Keratinocyte (primary cell): ENCODE data around the gene RFXANK. TPM values are rescaled to one million over a fixed set of nuclear protein-coding genes. Genes with fewer than 3 reads are reported as not detected.

Source experiments
- DNase-seq: peaks from one replicate; pipeline ENCODE4 v3.0.0-alpha.2; 2011; ENCODE audit warnings: low read depth, missing footprints, low spot score
- FAIRE-seq: peaks from 2 replicates; lab custom pipeline; 2011; peaks lifted over from hg19 to GRCh38; lab: Jason Lieb, UNC
- H2AFZ ChIP-seq: 2 replicates; pipeline ENCODE4 v1.6.0; 2012; ENCODE audit warnings: low read length, control low read depth, inconsistent platforms; ENCODE audit not compliant: control insufficient read depth
- H3K27ac ChIP-seq: 2 replicates; pipeline ENCODE4 v1.5.1; 2011; ENCODE audit warnings: low read length; ENCODE audit not compliant: control insufficient read depth, insufficient read depth
- H3K27me3 ChIP-seq: 3 replicates; pipeline ENCODE4 v1.6.0; 2011; ENCODE audit warnings: low read length; ENCODE audit not compliant: control insufficient read depth, insufficient read depth; ENCODE audit errors: extremely low read depth
- H3K36me3 ChIP-seq, 2 experiments: 2 replicates in 1 of 2; 3 replicates in 1 of 2; pipeline ENCODE4 v1.5.1; 2011; ENCODE audit warnings: low read length in 2 of 2, mild to moderate bottlenecking in 1 of 2; ENCODE audit not compliant: control insufficient read depth in 2 of 2, insufficient read depth in 2 of 2; ENCODE audit errors: extremely low read depth in 1 of 2
- H3K4me1 ChIP-seq: 3 replicates; pipeline ENCODE4 v1.5.1; 2011; ENCODE audit warnings: low read length; ENCODE audit not compliant: control insufficient read depth, insufficient read depth; ENCODE audit errors: extremely low read depth
- H3K4me2 ChIP-seq: 3 replicates; pipeline ENCODE4 v1.6.0; 2011; ENCODE audit warnings: low read depth, low read length; ENCODE audit not compliant: control insufficient read depth, insufficient read depth; ENCODE audit errors: extremely low read depth
- H3K4me3 ChIP-seq, 3 experiments: fragments of 200-600 bp in 1 of 3; sonication (generic) in 1 of 3; 2 replicates in 2 of 3; 3 replicates in 1 of 3; pipeline ENCODE4 v1.5.1; 2011 to 2016; ENCODE audit warnings: low read length in 3 of 3, mild to moderate bottlenecking in 3 of 3, control low read depth in 2 of 3, inconsistent platforms in 1 of 3, low read depth in 1 of 3, mixed read lengths in 1 of 3, mixed run types in 1 of 3, moderate library complexity in 1 of 3; ENCODE audit not compliant: control insufficient read depth in 2 of 3, insufficient read depth in 2 of 3; ENCODE audit errors: extremely low read depth in 1 of 3
- H3K79me2 ChIP-seq: 2 replicates; pipeline ENCODE4 v1.6.0; 2012; ENCODE audit warnings: low read length; ENCODE audit not compliant: control insufficient read depth, insufficient read depth
- H3K9ac ChIP-seq: 3 replicates; pipeline ENCODE4 v1.6.0; 2011; ENCODE audit warnings: low read length; ENCODE audit not compliant: control insufficient read depth, insufficient read depth; ENCODE audit errors: extremely low read depth
- H3K9me1 ChIP-seq: 3 replicates; pipeline ENCODE4 v1.6.0; 2011; ENCODE audit warnings: low read length; ENCODE audit not compliant: control insufficient read depth, insufficient read depth; ENCODE audit errors: extremely low read depth
- H3K9me3 ChIP-seq: 2 replicates; pipeline ENCODE4 v1.5.1; 2012; ENCODE audit warnings: low read depth, low read length; ENCODE audit not compliant: control insufficient read depth
- H4K20me1 ChIP-seq: 3 replicates; pipeline ENCODE4 v1.6.0; 2011; ENCODE audit warnings: low read length; ENCODE audit not compliant: control insufficient read depth, insufficient read depth; ENCODE audit errors: extremely low read depth
- CTCF ChIP-seq, 3 experiments: IDR thresholded peaks in 1 of 3; conservative IDR thresholded peaks in 1 of 3; optimal IDR thresholded peaks in 1 of 3; 2 replicates in 2 of 3; 3 replicates in 1 of 3; pipeline versions ENCODE3 to v1.5.1; 2011; ENCODE audit warnings: low read length in 3 of 3, mild to moderate bottlenecking in 3 of 3, moderate library complexity in 2 of 3, control low read depth in 1 of 3, inconsistent platforms in 1 of 3; ENCODE audit not compliant: insufficient read depth in 2 of 3; ENCODE audit errors: extremely low read depth in 1 of 3
- EZH2 ChIP-seq: IDR thresholded peaks from one replicate; pipeline ENCODE4 v1.6.1; 2012; ENCODE audit warnings: inconsistent platforms, mild to moderate bottlenecking, low read length, moderate library complexity
- dilution Hi-C: fragments of 300-500 bp; cut with MboI; formaldehyde crosslinking; loops from one replicate; pipeline ENCODE4 v1.7.0; 2020; ENCODE audit warnings: low sequenced_read_pairs; ENCODE audit not compliant: extremely low pct_ligation_motif_present
- polyA plus RNA-seq, 5 experiments: library from polyadenylated mRNA; depleted of rRNA in 3 of 5; stranded (reverse) in 3 of 5; stranded (forward) in 1 of 5; unstranded in 1 of 5; fragments of >200 nt; gene quantifications; 1 replicate in 1 of 5; 2 replicates in 3 of 5; 3 replicates in 1 of 5; pipeline versions ENCODE4 v1.2.1 to v1.2.3, GENCODE V29; 2011 to 2012; ENCODE audit warnings: missing spikeins in 2 of 5, low read depth in 1 of 5, low replicate concordance in 1 of 5

Gene RFXANK
- polyA plus RNA-seq, 1 donor (not counting 4 experiments of a cell fraction or from before 2014, with no cell fraction given), result 49.0 TPM

GRCh38 chr19:19170053-19170872 lies 21.8 kb upstream of the RFXANK start, which contains the start of gene MEF2B:
TSS of gene MEF2B (minus strand) at chr19:19170263. CDS start at chr19:19150735, 19,528 bp downstream.
- Histone ChIP-seq H3K9me1 (no peaks in the 10 kb centered on the region), H3K4me2 (peak within 1 kb of the TSS; percentile 62), H4K20me1 (peaks cover 5% of the 10 kb centered on the region), H3K36me3 (no peaks in the 10 kb centered on the region), H3K79me2 (no peaks in the 10 kb centered on the region), H3K27me3 (no peaks in the 10 kb centered on the region), H3K9me3 (no peaks in the 10 kb centered on the region), H2AFZ (no peak within 1 kb of the TSS), H3K4me1 (no peaks in the 10 kb centered on the region), H3K9ac (no peak within 1 kb of the TSS), H3K27ac (no peak within 1 kb of the TSS), H3K4me3 (no peak within 1 kb of the TSS)
- DNase-seq, result no peak
- TF ChIP-seq CTCF (optimal IDR thresholded peaks at IDR 0.05 in 1 of 3, IDR thresholded peaks at IDR 0.05 in 1 of 3, conservative IDR thresholded peaks at IDR 0.05 in 1 of 3; ENCODE audit: extremely low read depth in 1 of 3, insufficient read depth in 2 of 3, low read length in 3 of 3) (no peak), EZH2 (no peak)
- no peak for FAIRE-seq
- dilution Hi-C loops, result no loop called here

- H3K27ac ChIP-seq, result no peak overlapping the region
- H3K9me3 ChIP-seq, result no peaks in the 10 kb centered on the region
- H3K4me2 ChIP-seq, result no peak overlapping the region
- no peaks in the 10 kb centered on the region for H3K27me3 ChIP-seq
- DNase-seq (no peak), FAIRE-seq (no peak)
- H3K4me1 ChIP-seq, result no peaks in the 10 kb centered on the region
- no peaks in the 10 kb centered on the region for H3K9me1 ChIP-seq
- TF ChIP-seq EZH2, result no peak
- H2AFZ ChIP-seq, result no peak overlapping the region
- H3K4me3 ChIP-seq, result no peak overlapping the region
- H3K9ac ChIP-seq, result no peak overlapping the region
- peaks cover 5% of the 10 kb centered on the region for H4K20me1 ChIP-seq
- H3K79me2 ChIP-seq, result no peaks in the 10 kb centered on the region
- H3K36me3 ChIP-seq, result no peaks in the 10 kb centered on the region
- dilution Hi-C loops, result no loop called here
Observed at GRCh38 chr19:19170873-19171672, 21.0 kb upstream of the RFXANK start.
